HepG2 (cell line): ENCODE data around the gene TMEM107.

ENCODE experiments used
- CHD4 ChIP-seq: fragments of 200-600 bp; sonication (generic); IDR thresholded peaks from 2 replicates; pipeline ENCODE4 v1.7.0; 2017; ENCODE audit warnings: mild to moderate bottlenecking, low read length, borderline replicate concordance
- CREB3 ChIP-seq: sonication (generic); formaldehyde crosslinking; IDR thresholded peaks from 2 replicates; pipeline ENCODE4 v1.5.0; 2020; ENCODE audit warnings: missing genetic modification reagents
- CTCF ChIP-seq: sonication (generic); formaldehyde crosslinking; IDR thresholded peaks from 2 replicates; pipeline ENCODE4 v1.5.0; 2020; ENCODE audit warnings: mild to moderate bottlenecking, missing genetic modification reagents, moderate library complexity
- ELK4 ChIP-seq: sonication (generic); formaldehyde crosslinking; IDR thresholded peaks from 2 replicates; pipeline ENCODE4 v1.9.0; 2021; ENCODE audit warnings: missing genetic modification reagents, borderline replicate concordance
- ESRRA ChIP-seq: sonication (generic); formaldehyde crosslinking; IDR thresholded peaks from 2 replicates; pipeline ENCODE4 v1.5.1; 2020; ENCODE audit warnings: mild to moderate bottlenecking, low read depth, missing genetic modification reagents
- IRF2 ChIP-seq: IDR thresholded peaks from 2 replicates; pipeline ENCODE4 v1.6.1; 2018; ENCODE audit warnings: missing genetic modification reagents, missing compliant biosample characterization
- JUND ChIP-seq: sonication (generic); formaldehyde crosslinking; IDR thresholded peaks from 2 replicates; pipeline ENCODE4 v1.8.0; 2022; ENCODE audit warnings: mild to moderate bottlenecking, missing genetic modification reagents
- SNAI1 ChIP-seq: sonication (generic); formaldehyde crosslinking; IDR thresholded peaks from 2 replicates; pipeline ENCODE4 v1.5.0; 2020; ENCODE audit warnings: mild to moderate bottlenecking, missing genetic modification reagents, borderline replicate concordance
- SRSF1 ChIP-seq: fragments of 200-400 bp; formaldehyde crosslinking; optimal IDR thresholded peaks from 2 replicates; pipeline ENCODE3; 2017; ENCODE audit warnings: mild to moderate bottlenecking, low read depth, low read length, moderate library complexity
- ZBTB7B ChIP-seq: sonication (generic); formaldehyde crosslinking; IDR thresholded peaks from 2 replicates; pipeline ENCODE4 v1.4.0; 2020; ENCODE audit warnings: missing genetic modification reagents
- ZBTB8A ChIP-seq: sonication (generic); formaldehyde crosslinking; IDR thresholded peaks from 2 replicates; pipeline ENCODE4 v1.4.0; 2020; ENCODE audit warnings: mild to moderate bottlenecking, low read depth, missing genetic modification reagents, borderline replicate concordance
- ZFP91 ChIP-seq: sonication (generic); formaldehyde crosslinking; IDR thresholded peaks from 2 replicates; pipeline ENCODE4 v1.9.0; 2022; ENCODE audit warnings: missing genetic modification reagents, mild to moderate bottlenecking, borderline replicate concordance
- ZNF609 ChIP-seq: sonication (generic); formaldehyde crosslinking; IDR thresholded peaks from 2 replicates; pipeline ENCODE4 v1.4.0; 2020; ENCODE audit warnings: mild to moderate bottlenecking, missing genetic modification reagents, borderline replicate concordance
- ZNF670 ChIP-seq: sonication (generic); formaldehyde crosslinking; IDR thresholded peaks from 2 replicates; pipeline ENCODE4 v1.8.0; 2022; ENCODE audit warnings: mild to moderate bottlenecking, missing genetic modification reagents, borderline replicate concordance

GRCh38 chr17:8159032-8159400 lies 17.2 kb downstream of the TMEM107 start:
- TF ChIP-seq ZFP91 (CRISPR knock-in tag) (no peak), ELK4 (CRISPR knock-in tag) (no peak), ZBTB8A (CRISPR knock-in tag) (no peak), CHD4 (no peak), CREB3 (CRISPR knock-in tag) (no peak), CTCF (no peak), SRSF1 (no peak), ZBTB7B (CRISPR knock-in tag) (no peak), ESRRA (CRISPR knock-in tag) (no peak), JUND (CRISPR knock-in tag) (no peak), SNAI1 (CRISPR knock-in tag) (no peak), ZNF670 (CRISPR knock-in tag) (no peak), IRF2 (CRISPR knock-in tag) (no peak), ZNF609 (CRISPR knock-in tag) (no peak)
